Naive thymus-derived CD8-positive, alpha-beta T cell (primary cell): ENCODE measurements around the gene CDC6. TPM values are rescaled to one million over a fixed set of nuclear protein-coding genes. Genes with fewer than 3 reads are reported as not detected.

Experiments used
- ATAC-seq, 2 donors: fragments of 150-1000 bp; cut with Tn5 transposase in 1 of 2; sonication (Bioruptor Pico), chemical (Tn5 transposase) in 1 of 2; 1 replicate in 1 of 2; 2 replicates in 1 of 2; pipeline ENCODE4 v1.10.0; 2021; ENCODE audit warnings: mild to moderate bottlenecking in 2 of 2, moderate library complexity in 2 of 2
- POLR2A ChIA-PET: fragments of 350-600 bp; sonication (Branson Sonifier 250); formaldehyde crosslinking; loops from one replicate; lab custom pipeline; 2021; ENCODE audit warnings: antibody characterized with exemption; lab: Charles Lee
- DNase-seq, 10 donors: peaks; one replicate each; pipeline versions ENCODE4 v3.0.0 to v3.0.0-alpha.2; 2020 to 2022
- H3K27ac Mint-ChIP-seq, 10 donors: one replicate each; pipeline ENCODE4 v1.8.0; 2020 to 2022; ENCODE audit warnings: mild to moderate bottlenecking in 10 of 10, mixed read lengths in 10 of 10, moderate library complexity in 4 of 10, inconsistent platforms in 1 of 10
- H3K27me3 Mint-ChIP-seq, 5 donors: one replicate each; pipeline ENCODE4 v1.8.0; 2021 to 2022; ENCODE audit warnings: mixed read lengths in 5 of 5
- H3K36me3 Mint-ChIP-seq, 3 donors: one replicate each; pipeline ENCODE4 v1.8.0; 2020 to 2022; ENCODE audit warnings: mixed read lengths in 3 of 3, mild to moderate bottlenecking in 2 of 3, inconsistent platforms in 1 of 3
- H3K4me1 Mint-ChIP-seq, 4 donors: one replicate each; pipeline ENCODE4 v1.8.0; 2021 to 2022; ENCODE audit warnings: mixed read lengths in 4 of 4
- H3K4me3 Mint-ChIP-seq, 10 donors: one replicate each; pipeline ENCODE4 v1.8.0; 2020 to 2022; ENCODE audit warnings: mild to moderate bottlenecking in 10 of 10, mixed read lengths in 10 of 10, moderate library complexity in 6 of 10, inconsistent platforms in 1 of 10
- H3K9me3 Mint-ChIP-seq, 9 donors: one replicate each; pipeline ENCODE4 v1.8.0; 2020 to 2022; ENCODE audit warnings: mixed read lengths in 9 of 9, mild to moderate bottlenecking in 3 of 9, inconsistent platforms in 1 of 9, moderate library complexity in 1 of 9
- polyA plus RNA-seq, 3 donors: library from polyadenylated mRNA; unstranded; fragments of 300-500 nt; fragmentation: Illumina TruSeq; gene quantifications; one replicate each; pipeline ENCODE4 v1.2.3, GENCODE V29; 2021
- total RNA-seq, 8 experiments: library from RNA in 2 of 8; stranded (reverse) in 2 of 8; gene quantifications; one replicate each; pipeline ENCODE4 v1.2.3 and lab custom pipeline; 2021 to 2026

CDC6 gene
- total and polyA plus RNA-seq, 5 experiments from 2014 or later: 0.08 to 1.6 (median 1.5) TPM; not detected in 2

GRCh38 chr17:40306395-40306794, 18.7 kb downstream of the CDC6 start:
- Mint-ChIP-seq H3K27me3 (no peaks in the 10 kb centered on the region), H3K4me1 (peaks cover 14 to 22% (median 18%) of the 10 kb centered on the region in 4 donors), H3K27ac (peak overlapping the region in 1 of 10 donors; percentile 49), H3K4me3 (peak overlapping the region in 1 of 10 donors; percentile 57), H3K9me3 (no peaks in the 10 kb centered on the region), H3K36me3 (no peaks in the 10 kb centered on the region)
- ATAC-seq: no peak
- POLR2A ChIA-PET: interaction anchor here (0.7 to 28.1 kb wide), 6 partner anchors 20 to 308 kb away, joined by 3 to 458 read pairs (median 33); no protein-coding TSS in a partner anchor
- no peak for DNase-seq

GRCh38 chr17:40307001-40307730, 19.5 kb downstream of the CDC6 start:
- POLR2A ChIA-PET: interaction anchor here (0.7 to 28.1 kb wide), 9 partner anchors 19 to 307 kb away, joined by 3 to 458 read pairs (median 4); partner anchors contain the start of gene CDC6

GRCh38 chr17:40307740-40308239, 20.1 kb downstream of the CDC6 start:
- Mint-ChIP-seq H3K4me3 (no peak overlapping the region), H3K36me3 (no peaks in the 10 kb centered on the region), H3K4me1 (peaks cover 14 to 30% (median 18%) of the 10 kb centered on the region in 4 donors), H3K9me3 (no peaks in the 10 kb centered on the region), H3K27ac (no peak overlapping the region), H3K27me3 (no peaks in the 10 kb centered on the region)
- ATAC-seq: no peak
- POLR2A ChIA-PET: interaction anchor here (0.7 to 28.1 kb wide), 7 partner anchors 18 to 47 kb away, joined by 3 to 458 read pairs (median 4); partner anchors contain the start of gene CDC6
- no peak for DNase-seq

More at GRCh38 chr17:40307001-40307730, 19.5 kb downstream of the CDC6 start:
- peak; percentile 8 to 37 for ATAC-seq
- Mint-ChIP-seq H3K4me1 (peaks cover 14 to 27% (median 18%) of the 10 kb centered on the region in 4 donors), H3K9me3 (no peaks in the 10 kb centered on the region), H3K36me3 (no peaks in the 10 kb centered on the region), H3K27me3 (no peaks in the 10 kb centered on the region), H3K4me3 (no peak overlapping the region), H3K27ac (no peak overlapping the region)
- peak in 1 of 10 donors; percentile 14 for DNase-seq

- DNase-seq (peak in 4 of 10 donors; percentile 36 to 64 (median 42)), ATAC-seq (peak; percentile 48 to 51)
- Mint-ChIP-seq H3K4me1 (peaks cover 2 to 27% (median 5%) of the 10 kb centered on the region in 4 donors), H3K27me3 (no peaks in the 10 kb centered on the region), H3K27ac (peak within 1 kb of the TSS in 4 of 10 donors; percentile 12 to 91 (median 76)), H3K9me3 (no peaks in the 10 kb centered on the region), H3K36me3 (no peaks in the 10 kb centered on the region), H3K4me3 (no peak within 1 kb of the TSS)
- POLR2A ChIA-PET: interaction anchor here (0.6 to 28.1 kb wide), 8 partner anchors 17 to 1339 kb away, joined by 3 to 458 read pairs (median 6); no protein-coding TSS in a partner anchor
Measured at GRCh38 chr17:40309031-40309948, 21.6 kb downstream of the CDC6 start, which contains the start of gene RARA. RARA (plus strand) TSS chr17:40309180; CDS start chr17:40331219, 22,039 bp downstream.

GRCh38 chr17:40309949-40310510, 22.4 kb downstream of the CDC6 start:
- Mint-ChIP-seq H3K4me1 (peaks cover 0 to 34% (median 10%) of the 10 kb centered on the region in 4 donors), H3K4me3 (no peak overlapping the region), H3K9me3 (no peaks in the 10 kb centered on the region), H3K27ac (peak overlapping the region in 4 of 10 donors; percentile 12 to 91 (median 76)), H3K36me3 (no peaks in the 10 kb centered on the region), H3K27me3 (no peaks in the 10 kb centered on the region)
- POLR2A ChIA-PET: interaction anchor here (0.5 to 28.1 kb wide), 9 partner anchors 15 to 1338 kb away, joined by 3 to 458 read pairs (median 4); no protein-coding TSS in a partner anchor
- ATAC-seq (peak; percentile 28 to 48), DNase-seq (peak in 1 of 10 donors; percentile 28)

- Mint-ChIP-seq H3K9me3 (no peaks in the 10 kb centered on the region), H3K36me3 (no peaks in the 10 kb centered on the region), H3K27me3 (no peaks in the 10 kb centered on the region), H3K27ac (peak overlapping the region in 5 of 10 donors; percentile 22 to 91 (median 59)), H3K4me1 (peaks cover 0 to 37% (median 17%) of the 10 kb centered on the region in 4 donors), H3K4me3 (peak overlapping the region in 4 of 10 donors; percentile 24 to 78 (median 54))
- DNase-seq (peak in 1 of 10 donors; percentile 16), ATAC-seq (no peak)
- POLR2A ChIA-PET: interaction anchor here (0.6 to 28.1 kb wide), 8 partner anchors 15 to 231 kb away, joined by 3 to 458 read pairs (median 7); partner anchors contain the start of gene CDC6
Measured at GRCh38 chr17:40310882-40311391, 23.3 kb downstream of the CDC6 start.

GRCh38 chr17:40311575-40311974, 23.9 kb downstream of the CDC6 start:
- H3K4me3 Mint-ChIP-seq: peak overlapping the region in 6 of 10 donors; percentile 42 to 78 (median 52)
- peaks cover 0 to 38% (median 23%) of the 10 kb centered on the region in 4 donors for H3K4me1 Mint-ChIP-seq
- H3K9me3 Mint-ChIP-seq: no peaks in the 10 kb centered on the region
- peak overlapping the region in 8 of 10 donors; percentile 22 to 83 (median 69) for H3K27ac Mint-ChIP-seq
- POLR2A ChIA-PET: interaction anchor here (0.6 to 28.1 kb wide), 7 partner anchors 15 to 230 kb away, joined by 3 to 458 read pairs (median 7); no protein-coding TSS in a partner anchor
- peak in 1 of 10 donors; percentile 34 for DNase-seq
- ATAC-seq: no peak
- H3K36me3 Mint-ChIP-seq: no peaks in the 10 kb centered on the region
- no peaks in the 10 kb centered on the region for H3K27me3 Mint-ChIP-seq

GRCh38 chr17:40312131-40312731, 24.6 kb downstream of the CDC6 start:
- no peaks in the 10 kb centered on the region for H3K9me3 Mint-ChIP-seq
- H3K4me3 Mint-ChIP-seq: peak overlapping the region in 4 of 10 donors; percentile 24 to 78 (median 66)
- H3K4me1 Mint-ChIP-seq: peaks cover 0 to 36% (median 27%) of the 10 kb centered on the region in 4 donors
- H3K36me3 Mint-ChIP-seq: no peaks in the 10 kb centered on the region
- ATAC-seq (no peak), DNase-seq (peak in 1 of 10 donors; percentile 48)
- H3K27ac Mint-ChIP-seq: peak overlapping the region in 5 of 10 donors; percentile 50 to 83 (median 57)
- no peaks in the 10 kb centered on the region for H3K27me3 Mint-ChIP-seq
- POLR2A ChIA-PET: interaction anchor here (0.8 to 28.1 kb wide), 4 partner anchors 14 to 42 kb away, joined by 3 to 458 read pairs (median 44); no protein-coding TSS in a partner anchor

- Mint-ChIP-seq H3K27me3 (no peaks in the 10 kb centered on the region), H3K9me3 (no peaks in the 10 kb centered on the region), H3K4me1 (peaks cover 6 to 38% (median 35%) of the 10 kb centered on the region in 4 donors), H3K36me3 (no peaks in the 10 kb centered on the region), H3K4me3 (peak overlapping the region in 2 of 10 donors; percentile 11 to 15), H3K27ac (peak overlapping the region in 7 of 10 donors; percentile 15 to 79 (median 30))
- DNase-seq (peak in 1 of 10 donors; percentile 58), ATAC-seq (no peak)
- POLR2A ChIA-PET: interaction anchor here (0.6 to 28.1 kb wide), 4 partner anchors 13 to 39 kb away, joined by 3 to 458 read pairs (median 41); no protein-coding TSS in a partner anchor
Measured at GRCh38 chr17:40312893-40313667, 25.4 kb downstream of the CDC6 start.
